Measurements from ENCODE around the gene KIFC1.

Gene KIFC1

DNA sequence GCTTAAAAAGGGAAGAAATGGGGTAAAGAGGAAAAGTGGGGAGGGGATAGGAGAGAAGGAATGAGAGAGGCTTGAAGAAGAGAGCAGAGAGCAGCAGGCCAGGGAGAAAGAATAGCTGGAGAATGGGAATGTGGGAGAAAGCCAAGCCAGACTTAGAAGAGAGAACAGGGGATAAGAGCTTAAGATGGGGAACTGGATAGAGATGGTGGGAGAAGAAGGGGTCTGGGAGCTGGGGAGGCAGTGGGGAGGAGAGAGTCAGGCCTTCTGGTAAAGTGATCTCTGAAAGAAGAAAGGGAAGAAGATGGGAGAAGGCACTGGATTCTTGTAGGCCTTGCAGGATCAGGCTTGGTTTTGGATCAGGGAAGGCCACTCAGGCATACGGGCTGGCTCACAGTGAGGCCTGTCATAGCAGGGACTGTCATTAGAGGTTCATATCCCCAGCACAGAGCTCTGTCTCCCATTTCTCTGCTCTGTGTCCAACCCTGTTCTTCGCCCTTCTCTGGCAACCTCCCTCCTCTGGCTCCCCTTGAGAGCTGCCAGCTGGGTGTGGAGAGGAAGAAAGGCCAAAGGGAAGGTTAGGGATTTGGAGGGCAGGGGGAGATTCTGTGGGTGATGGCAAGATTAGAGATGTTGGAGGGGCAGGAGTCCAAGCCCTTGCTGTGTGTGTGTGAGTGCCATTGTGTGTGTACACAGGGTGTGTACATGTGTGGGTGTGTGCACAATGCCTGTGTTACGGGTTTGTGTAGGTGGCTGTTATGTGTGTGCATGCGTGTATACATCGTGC is 37.5 kb downstream of the KIFC1 start:
- no peak for TF ChIP-seq CTCF (conservative IDR thresholded peaks at IDR 0.05; ENCODE audit: low read depth, low read length)
- Histone ChIP-seq H3K36me3 (ENCODE audit: insufficient read depth) (no peaks in the 10 kb centered on the region), H3K4me2 (peak overlapping the region; percentile 27; the same call in 1 of the 2 replicates), H3K4me1 (ENCODE audit: low read depth, poor library complexity, severe bottlenecking) (peaks cover 41% of the 10 kb centered on the region), H2AFZ (ENCODE audit: low read depth) (no peak overlapping the region), H3K27ac (no peak overlapping the region), H3K27me3 (ENCODE audit: insufficient read depth, low read depth) (no peaks in the 10 kb centered on the region), H3K79me2 (ENCODE audit: insufficient read depth, low read depth) (no peaks in the 10 kb centered on the region), H3K4me3 (IDR thresholded peaks at IDR 0.05; ENCODE audit: insufficient read depth, low read depth, low read length) (no peak overlapping the region), H4K20me1 (ENCODE audit: insufficient read depth) (no peaks in the 10 kb centered on the region), H3K9ac (peak overlapping the region; percentile 60; the same call in 1 of the 2 replicates)

- Histone ChIP-seq H3K79me2 (ENCODE audit: insufficient read depth, low read depth) (no peaks in the 10 kb centered on the region), H3K36me3 (ENCODE audit: insufficient read depth) (no peaks in the 10 kb centered on the region), H3K4me3 (IDR thresholded peaks at IDR 0.05; ENCODE audit: insufficient read depth, low read depth, low read length) (no peak overlapping the region), H3K9ac (no peak overlapping the region), H3K27ac (no peak overlapping the region), H4K20me1 (ENCODE audit: insufficient read depth) (no peaks in the 10 kb centered on the region), H3K4me2 (peak overlapping the region; percentile 11; the same call in 1 of the 2 replicates), H3K4me1 (ENCODE audit: low read depth, poor library complexity, severe bottlenecking) (peaks cover 36% of the 10 kb centered on the region), H3K27me3 (ENCODE audit: insufficient read depth, low read depth) (no peaks in the 10 kb centered on the region), H2AFZ (ENCODE audit: low read depth) (no peak overlapping the region)
- no peak for TF ChIP-seq CTCF (conservative IDR thresholded peaks at IDR 0.05; ENCODE audit: low read depth, low read length)
These were observed 38.1 kb downstream of the KIFC1 start for GRCh38 chr6:33429750-33430052.

DNA sequence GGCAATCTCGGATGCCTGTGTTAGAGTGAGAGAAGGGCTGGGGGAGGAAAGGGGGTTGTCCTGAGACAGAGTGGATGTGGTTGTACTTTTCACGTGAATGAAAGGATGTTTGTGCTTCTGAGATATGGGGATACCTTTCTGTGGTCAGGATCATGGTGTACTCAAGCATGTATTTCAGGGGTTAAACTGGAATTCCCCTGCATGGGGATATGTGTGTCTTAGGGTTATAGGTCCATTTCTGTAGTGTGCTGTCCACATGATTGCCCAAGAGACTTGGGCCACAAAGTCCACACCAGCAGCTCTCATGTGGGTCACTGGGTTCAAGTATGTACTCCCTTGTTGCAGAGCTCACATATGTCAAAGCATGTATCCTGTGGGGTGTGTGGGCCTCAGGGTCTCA is 38.7 kb downstream of the KIFC1 start:
- Histone ChIP-seq H3K27me3 (ENCODE audit: insufficient read depth, low read depth) (no peaks in the 10 kb centered on the region), H3K4me2 (peak overlapping the region; percentile 11; the same call in 1 of the 2 replicates), H3K79me2 (ENCODE audit: insufficient read depth, low read depth) (no peaks in the 10 kb centered on the region), H3K4me3 (IDR thresholded peaks at IDR 0.05; ENCODE audit: insufficient read depth, low read depth, low read length) (no peak overlapping the region), H3K4me1 (ENCODE audit: low read depth, poor library complexity, severe bottlenecking) (peaks cover 34% of the 10 kb centered on the region), H3K9ac (no peak overlapping the region), H3K27ac (no peak overlapping the region), H2AFZ (ENCODE audit: low read depth) (no peak overlapping the region), H3K36me3 (ENCODE audit: insufficient read depth) (no peaks in the 10 kb centered on the region), H4K20me1 (ENCODE audit: insufficient read depth) (no peaks in the 10 kb centered on the region)
- TF ChIP-seq CTCF (conservative IDR thresholded peaks at IDR 0.05; ENCODE audit: low read depth, low read length), result no peak

DNA sequence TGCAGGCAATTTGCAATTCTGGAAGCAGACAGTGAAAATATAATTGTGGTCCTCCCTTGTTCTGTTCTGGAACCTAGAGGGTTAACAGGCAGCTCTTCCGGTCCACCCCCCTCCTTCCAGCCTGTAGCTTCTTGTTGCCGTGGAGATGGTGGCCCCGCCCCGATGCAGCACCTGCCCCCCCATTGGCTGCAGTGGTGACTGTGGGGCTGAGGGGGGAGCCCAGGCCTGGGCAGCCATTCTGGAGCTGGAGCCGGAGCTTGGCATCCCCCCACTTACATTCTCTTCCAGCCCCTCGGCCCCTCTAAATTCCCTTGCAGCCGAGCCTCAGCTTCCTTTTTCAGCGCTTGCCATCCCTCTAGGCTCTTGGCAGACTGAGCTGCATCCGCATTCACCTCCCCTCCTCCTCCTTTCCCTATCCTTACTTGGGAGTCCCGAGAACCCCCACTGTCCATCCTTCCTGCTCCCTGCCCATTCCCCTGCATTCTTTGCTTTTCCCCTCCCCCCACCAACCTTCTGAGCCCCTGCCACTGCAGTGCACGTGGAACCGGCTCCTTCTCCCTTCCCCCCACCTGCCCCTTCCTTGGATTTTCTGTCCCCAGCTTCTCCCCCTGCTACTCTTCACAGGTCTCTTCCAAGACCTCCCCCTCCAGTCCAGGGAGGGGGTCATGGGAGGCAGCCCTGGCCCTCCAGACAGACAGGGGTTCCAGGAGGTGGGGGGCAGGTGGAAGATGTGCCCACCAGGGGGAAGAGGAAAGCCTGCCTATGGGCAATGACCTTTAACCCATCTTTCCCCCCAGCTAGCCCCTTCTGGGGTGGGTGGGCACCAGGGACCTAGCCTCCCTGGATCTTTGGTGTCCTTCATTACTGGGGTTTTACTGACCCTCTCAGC is 39.6 kb downstream of the KIFC1 start:
- no peaks in the 10 kb centered on the region for H3K27me3 ChIP-seq (ENCODE audit: insufficient read depth, low read depth)
- peak overlapping the region; percentile 11; the same call in 1 of the 2 replicates for H3K4me2 ChIP-seq
- H3K4me1 ChIP-seq (ENCODE audit: low read depth, poor library complexity, severe bottlenecking), result peaks cover 34% of the 10 kb centered on the region
- H3K79me2 ChIP-seq (ENCODE audit: insufficient read depth, low read depth), result no peaks in the 10 kb centered on the region
- no peaks in the 10 kb centered on the region for H3K36me3 ChIP-seq (ENCODE audit: insufficient read depth)
- H3K9ac ChIP-seq, result no peak overlapping the region
- TF ChIP-seq CTCF (conservative IDR thresholded peaks at IDR 0.05; ENCODE audit: low read depth, low read length), result no peak
- no peak overlapping the region for H3K27ac ChIP-seq
- no peak overlapping the region for H2AFZ ChIP-seq (ENCODE audit: low read depth)
- no peak overlapping the region for H3K4me3 ChIP-seq (IDR thresholded peaks at IDR 0.05; ENCODE audit: insufficient read depth, low read depth, low read length)
- no peaks in the 10 kb centered on the region for H4K20me1 ChIP-seq (ENCODE audit: insufficient read depth)

Data from KMS-11 (cell line).